GM21390 (cell line): Measurements from ENCODE around the gene MTFMT.

Experiments
- ATAC-seq: cut with Tn5 transposase; IDR thresholded peaks from one replicate; pipeline ENCODE4 v1.9.1; 2021; ENCODE audit not compliant: unreplicated experiment

Gene MTFMT

GRCh38 chr15:64989416-64990167 lies 39.8 kb downstream of the MTFMT start, which contains the start of gene SPG21:
SPG21 (minus strand) TSS chr15:64989914; CDS start chr15:64983569, 6,345 bp downstream.
- peak; percentile 95 for ATAC-seq

GRCh38 chr15:64987136-64987535 lies 42.3 kb downstream of the MTFMT start:
- no peak for ATAC-seq

GRCh38 chr15:64985366-64986033 lies 43.9 kb downstream of the MTFMT start:
- no peak for ATAC-seq

GRCh38 chr15:64982472-64982871 lies 47.0 kb downstream of the MTFMT start:
- no peak for ATAC-seq

- no peak for ATAC-seq
Observed at GRCh38 chr15:64981812-64982431, 47.5 kb downstream of the MTFMT start.

GRCh38 chr15:64979252-64979710 lies 50.2 kb downstream of the MTFMT start:
- no peak for ATAC-seq

- ATAC-seq = no peak
Observed at GRCh38 chr15:64975390-64975789, 54.0 kb downstream of the MTFMT start.

- ATAC-seq = no peak
Observed at GRCh38 chr15:64970698-64971097, 58.7 kb downstream of the MTFMT start.

GRCh38 chr15:64969401-64969800 lies 60.0 kb downstream of the MTFMT start:
- ATAC-seq = no peak

- ATAC-seq = no peak
Observed at GRCh38 chr15:64961013-64961412, 68.4 kb downstream of the MTFMT start.

- no peak for ATAC-seq
Observed at GRCh38 chr15:64960153-64960552, 69.3 kb downstream of the MTFMT start.

GRCh38 chr15:64959128-64959527 lies 70.3 kb downstream of the MTFMT start:
- no peak for ATAC-seq

- no peak for ATAC-seq
Observed at GRCh38 chr15:64954395-64954794, 75.0 kb downstream of the MTFMT start.

GRCh38 chr15:64951777-64952418 lies 77.5 kb downstream of the MTFMT start:
- no peak for ATAC-seq
